Hepatocyte (in vitro differentiated cells): ENCODE measurements around the gene CD36.

Experiments used
- EZH2 ChIP-seq: fragments of 200-600 bp; sonication (generic); IDR thresholded peaks from 2 replicates; pipeline ENCODE4 v1.6.1; 2016; ENCODE audit warnings: antibody characterized with exemption, mild to moderate bottlenecking, borderline replicate concordance
- EZH2phosphoT487 ChIP-seq: fragments of 200-600 bp; sonication (generic); IDR thresholded peaks from one replicate; pipeline ENCODE4 v1.6.1; 2018; ENCODE audit warnings: antibody characterized with exemption, mild to moderate bottlenecking, low read depth, moderate library complexity; ENCODE audit not compliant: unreplicated experiment, severe bottlenecking
- TF ChIP-seq, protein P1 (sequence below): fragments of 200-600 bp; sonication (generic); IDR thresholded peaks from 2 replicates; pipeline ENCODE4 v1.5.1; 2016; ENCODE audit warnings: antibody characterized with exemption, mild to moderate bottlenecking; ENCODE audit not compliant: poor library complexity

DNA sequence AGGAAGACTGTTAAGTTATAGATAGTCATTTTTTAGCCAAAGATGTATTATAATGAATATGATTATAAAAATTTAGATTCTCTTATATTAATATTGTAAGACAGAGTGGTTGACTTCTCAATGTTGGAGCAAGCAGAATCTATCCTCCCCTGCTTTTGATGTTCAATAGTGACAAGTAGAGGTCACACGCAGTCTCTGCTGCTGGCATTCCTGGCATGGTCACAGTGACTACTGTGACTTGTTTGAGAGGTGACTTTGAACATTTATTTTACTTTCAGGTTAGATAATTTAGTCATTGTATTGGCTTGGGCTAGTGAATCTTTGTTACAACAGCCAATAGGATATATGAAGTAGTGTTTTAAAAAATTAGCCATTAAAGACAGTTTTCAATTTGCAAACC is 13.7 kb upstream of the CD36 start:
- TF ChIP-seq, protein P1, sequence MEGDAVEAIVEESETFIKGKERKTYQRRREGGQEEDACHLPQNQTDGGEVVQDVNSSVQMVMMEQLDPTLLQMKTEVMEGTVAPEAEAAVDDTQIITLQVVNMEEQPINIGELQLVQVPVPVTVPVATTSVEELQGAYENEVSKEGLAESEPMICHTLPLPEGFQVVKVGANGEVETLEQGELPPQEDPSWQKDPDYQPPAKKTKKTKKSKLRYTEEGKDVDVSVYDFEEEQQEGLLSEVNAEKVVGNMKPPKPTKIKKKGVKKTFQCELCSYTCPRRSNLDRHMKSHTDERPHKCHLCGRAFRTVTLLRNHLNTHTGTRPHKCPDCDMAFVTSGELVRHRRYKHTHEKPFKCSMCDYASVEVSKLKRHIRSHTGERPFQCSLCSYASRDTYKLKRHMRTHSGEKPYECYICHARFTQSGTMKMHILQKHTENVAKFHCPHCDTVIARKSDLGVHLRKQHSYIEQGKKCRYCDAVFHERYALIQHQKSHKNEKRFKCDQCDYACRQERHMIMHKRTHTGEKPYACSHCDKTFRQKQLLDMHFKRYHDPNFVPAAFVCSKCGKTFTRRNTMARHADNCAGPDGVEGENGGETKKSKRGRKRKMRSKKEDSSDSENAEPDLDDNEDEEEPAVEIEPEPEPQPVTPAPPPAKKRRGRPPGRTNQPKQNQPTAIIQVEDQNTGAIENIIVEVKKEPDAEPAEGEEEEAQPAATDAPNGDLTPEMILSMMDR: no peak
- TF ChIP-seq EZH2phosphoT487 (no peak), EZH2 (no peak)
